Endothelial cell (in vitro differentiated cells): ENCODE measurements around the gene PDE1C. TPM values are rescaled to one million over a fixed set of nuclear protein-coding genes. Genes with fewer than 3 reads are reported as not detected.

Experiments
- DNase-seq: peaks from one replicate; pipeline ENCODE4 v3.0.0; 2021; ENCODE audit warnings: low spot score
- H3K27ac Mint-ChIP-seq: one replicate; pipeline ENCODE4 v1.8.0; 2021; ENCODE audit warnings: mixed read lengths, inconsistent platforms; ENCODE audit not compliant: unreplicated experiment
- H3K27me3 Mint-ChIP-seq: one replicate; pipeline ENCODE4 v1.8.0; 2021; ENCODE audit warnings: mild to moderate bottlenecking, moderate library complexity, mixed read lengths, inconsistent platforms; ENCODE audit not compliant: unreplicated experiment
- H3K36me3 Mint-ChIP-seq: one replicate; pipeline ENCODE4 v1.8.0; 2021; ENCODE audit warnings: mild to moderate bottlenecking, low read depth, mixed read lengths, inconsistent platforms; ENCODE audit not compliant: unreplicated experiment
- H3K4me1 Mint-ChIP-seq: one replicate; pipeline ENCODE4 v1.8.0; 2021; ENCODE audit warnings: mild to moderate bottlenecking, mixed read lengths, inconsistent platforms; ENCODE audit not compliant: unreplicated experiment
- H3K4me3 Mint-ChIP-seq: one replicate; pipeline ENCODE4 v1.8.0; 2021; ENCODE audit warnings: mild to moderate bottlenecking, mixed read lengths, inconsistent platforms; ENCODE audit not compliant: unreplicated experiment
- H3K9me3 Mint-ChIP-seq: one replicate; pipeline ENCODE4 v1.8.0; 2021; ENCODE audit warnings: mixed read lengths, inconsistent platforms; ENCODE audit not compliant: unreplicated experiment
- total RNA-seq: library from RNA; stranded (reverse); fragmentation: NEBNext Ultra II Directional; extraction: Animal tissue kit (Norgen Biotek cat#: 25700); gene quantifications from one replicate; pipeline ENCODE4 v1.2.1, GENCODE V29; 2021; ENCODE audit not compliant: unreplicated experiment
- TF ChIP-seq, protein P1 (sequence below): fragments of 200-600 bp; sonication (generic); IDR thresholded peaks from one replicate; pipeline ENCODE4 v1.5.0; 2021; ENCODE audit warnings: antibody characterized with exemption; ENCODE audit not compliant: unreplicated experiment

The PDE1C gene
- total RNA-seq, 1 donor from 2014 or later: 2.9 TPM

- peak; percentile 83 for DNase-seq
- Mint-ChIP-seq H3K4me1 (peaks cover 18% of the 10 kb centered on the region), H3K27me3 (no peaks in the 10 kb centered on the region), H3K9me3 (no peaks in the 10 kb centered on the region), H3K36me3 (no peaks in the 10 kb centered on the region), H3K4me3 (no peak overlapping the region), H3K27ac (no peak overlapping the region)
- TF ChIP-seq, protein P1, sequence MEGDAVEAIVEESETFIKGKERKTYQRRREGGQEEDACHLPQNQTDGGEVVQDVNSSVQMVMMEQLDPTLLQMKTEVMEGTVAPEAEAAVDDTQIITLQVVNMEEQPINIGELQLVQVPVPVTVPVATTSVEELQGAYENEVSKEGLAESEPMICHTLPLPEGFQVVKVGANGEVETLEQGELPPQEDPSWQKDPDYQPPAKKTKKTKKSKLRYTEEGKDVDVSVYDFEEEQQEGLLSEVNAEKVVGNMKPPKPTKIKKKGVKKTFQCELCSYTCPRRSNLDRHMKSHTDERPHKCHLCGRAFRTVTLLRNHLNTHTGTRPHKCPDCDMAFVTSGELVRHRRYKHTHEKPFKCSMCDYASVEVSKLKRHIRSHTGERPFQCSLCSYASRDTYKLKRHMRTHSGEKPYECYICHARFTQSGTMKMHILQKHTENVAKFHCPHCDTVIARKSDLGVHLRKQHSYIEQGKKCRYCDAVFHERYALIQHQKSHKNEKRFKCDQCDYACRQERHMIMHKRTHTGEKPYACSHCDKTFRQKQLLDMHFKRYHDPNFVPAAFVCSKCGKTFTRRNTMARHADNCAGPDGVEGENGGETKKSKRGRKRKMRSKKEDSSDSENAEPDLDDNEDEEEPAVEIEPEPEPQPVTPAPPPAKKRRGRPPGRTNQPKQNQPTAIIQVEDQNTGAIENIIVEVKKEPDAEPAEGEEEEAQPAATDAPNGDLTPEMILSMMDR: peak; percentile 79
Observed at GRCh38 chr7:32062150-32062549, 8.1 kb downstream of the PDE1C start.

DNA sequence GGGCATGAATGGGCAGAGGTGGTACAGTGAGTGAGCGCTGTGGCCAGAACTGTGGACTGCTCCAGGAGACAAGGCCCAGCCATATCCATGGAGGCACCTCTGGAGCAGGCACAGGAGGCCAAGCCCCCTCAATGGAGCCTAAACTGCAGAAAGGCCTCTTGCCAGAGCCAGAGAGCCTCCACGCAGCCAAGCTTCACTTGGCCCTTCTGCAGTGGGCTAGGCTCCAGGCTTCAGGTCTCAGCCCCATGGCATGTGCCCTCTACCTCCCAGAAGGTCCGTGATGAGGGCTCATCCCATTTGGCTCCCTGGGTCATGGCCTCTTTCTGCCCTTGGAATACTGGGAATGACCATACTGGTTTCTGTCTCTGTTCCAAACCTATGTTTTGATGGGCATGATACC lies 8.9 kb downstream of the PDE1C start:
- DNase-seq: no peak
- H3K4me1 Mint-ChIP-seq: peaks cover 18% of the 10 kb centered on the region
- H3K27me3 Mint-ChIP-seq: no peaks in the 10 kb centered on the region
- H3K4me3 Mint-ChIP-seq: no peak overlapping the region
- no peaks in the 10 kb centered on the region for H3K9me3 Mint-ChIP-seq
- TF ChIP-seq, protein P1: no peak
- no peaks in the 10 kb centered on the region for H3K36me3 Mint-ChIP-seq
- H3K27ac Mint-ChIP-seq: no peak overlapping the region

- Mint-ChIP-seq H3K36me3 (no peaks in the 10 kb centered on the region), H3K27ac (no peak overlapping the region), H3K4me3 (no peak overlapping the region), H3K4me1 (peaks cover 18% of the 10 kb centered on the region), H3K27me3 (no peaks in the 10 kb centered on the region), H3K9me3 (no peaks in the 10 kb centered on the region)
- TF ChIP-seq, protein P1: no peak
- no peak for DNase-seq
Observed at GRCh38 chr7:32059289-32060011, 10.8 kb downstream of the PDE1C start.

DNA sequence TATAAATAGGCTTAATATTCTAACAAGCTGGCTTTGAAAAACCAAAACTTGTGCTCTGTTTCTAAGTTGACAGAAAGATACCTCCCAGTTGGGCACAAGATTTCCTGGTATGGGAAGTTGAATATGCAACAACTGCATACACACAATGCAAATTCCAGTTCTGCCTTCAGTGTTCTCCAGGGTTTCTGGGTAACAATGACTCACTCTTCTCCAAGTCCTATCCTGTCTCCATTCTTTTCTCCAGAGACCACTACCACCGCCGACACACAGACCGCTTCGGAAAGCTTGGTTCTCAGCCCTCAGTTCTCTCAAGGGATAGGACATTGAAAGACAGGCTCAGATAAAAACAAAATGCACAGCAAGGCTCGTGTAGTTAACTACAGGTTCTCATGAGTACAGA lies 12.2 kb downstream of the PDE1C start:
- no peak overlapping the region for H3K27ac Mint-ChIP-seq
- no peak overlapping the region for H3K4me3 Mint-ChIP-seq
- TF ChIP-seq, protein P1: no peak
- H3K4me1 Mint-ChIP-seq: peaks cover 18% of the 10 kb centered on the region
- no peaks in the 10 kb centered on the region for H3K36me3 Mint-ChIP-seq
- H3K27me3 Mint-ChIP-seq: no peaks in the 10 kb centered on the region
- no peak for DNase-seq
- no peaks in the 10 kb centered on the region for H3K9me3 Mint-ChIP-seq

GRCh38 chr7:32056767-32057166 lies 13.4 kb downstream of the PDE1C start:
- H3K36me3 Mint-ChIP-seq: no peaks in the 10 kb centered on the region
- peaks cover 18% of the 10 kb centered on the region for H3K4me1 Mint-ChIP-seq
- TF ChIP-seq, protein P1: no peak

More at GRCh38 chr7:32056767-32057166, 13.4 kb downstream of the PDE1C start:
- H3K27me3 Mint-ChIP-seq: no peaks in the 10 kb centered on the region
- no peak overlapping the region for H3K27ac Mint-ChIP-seq
- no peak overlapping the region for H3K4me3 Mint-ChIP-seq
- H3K9me3 Mint-ChIP-seq: no peaks in the 10 kb centered on the region
- DNase-seq: no peak
